HG02970 (cell line): ENCODE measurements around the gene KRT85.

Experiments
- ATAC-seq: cut with Tn5 transposase; IDR thresholded peaks from one replicate; pipeline ENCODE4 v1.9.1; 2021; ENCODE audit warnings: mild to moderate bottlenecking, moderate library complexity, moderate number of reproducible peaks; ENCODE audit not compliant: unreplicated experiment, low FRiP score

The KRT85 gene

GRCh38 chr12:52395761-52396434 lies 28.6 kb upstream of the KRT85 start:
- ATAC-seq = no peak

GRCh38 chr12:52394836-52395405 lies 27.6 kb upstream of the KRT85 start:
- no peak for ATAC-seq

GRCh38 chr12:52392465-52393007 lies 25.3 kb upstream of the KRT85 start:
- ATAC-seq = no peak

GRCh38 chr12:52391618-52392002 lies 24.3 kb upstream of the KRT85 start:
- no peak for ATAC-seq

GRCh38 chr12:52390739-52391617 lies 23.7 kb upstream of the KRT85 start:
- ATAC-seq = no peak

GRCh38 chr12:52389313-52390207 lies 22.3 kb upstream of the KRT85 start:
- ATAC-seq = no peak

- no peak for ATAC-seq
Observed at GRCh38 chr12:52387859-52388258, 20.6 kb upstream of the KRT85 start.

GRCh38 chr12:52385226-52385702 lies 18.0 kb upstream of the KRT85 start, which contains the start of gene KRT84:
KRT84 (minus strand) TSS chr12:52385652; CDS start chr12:52385585, 67 bp downstream.
- ATAC-seq = no peak

- no peak for ATAC-seq
Observed at GRCh38 chr12:52383331-52383730, 16.1 kb upstream of the KRT85 start.

- ATAC-seq = no peak
Observed at GRCh38 chr12:52382854-52383253, 15.6 kb upstream of the KRT85 start.

GRCh38 chr12:52381206-52381605 lies 13.9 kb upstream of the KRT85 start:
- no peak for ATAC-seq

- no peak for ATAC-seq
Observed at GRCh38 chr12:52380271-52380694, 13.0 kb upstream of the KRT85 start.

GRCh38 chr12:52379536-52379935 lies 12.3 kb upstream of the KRT85 start:
- ATAC-seq = no peak

GRCh38 chr12:52378091-52378490 lies 10.8 kb upstream of the KRT85 start:
- ATAC-seq = no peak

GRCh38 chr12:52377266-52377665 lies 10.0 kb upstream of the KRT85 start:
- no peak for ATAC-seq

- no peak for ATAC-seq
Observed at GRCh38 chr12:52372216-52373154, 5.2 kb upstream of the KRT85 start.

GRCh38 chr12:52371716-52372115 lies 4.4 kb upstream of the KRT85 start:
- ATAC-seq = no peak

- no peak for ATAC-seq
Observed at GRCh38 chr12:52370926-52371608, 3.8 kb upstream of the KRT85 start.
